K562 (cell line): ENCODE data around the gene TMEM176A. TPM values are rescaled to one million over a fixed set of nuclear protein-coding genes. Genes with fewer than 3 reads are reported as not detected.

Source experiments
- ATAC-seq: fragments of 200-7000 bp; cut with Tn5 transposase; 3 replicates; pipeline ENCODE4 v1.9.1; 2020; ENCODE audit warnings: moderate library complexity
- BruUV-seq: library from RNA; stranded (reverse); fragments of 400-500 nt; replicated peaks from 2 replicates; lab custom pipeline; 2021; lab: Mats Ljungman, UMichigan
- CTCF ChIA-PET: fragments of 300-600 bp; formaldehyde crosslinking; extraction: SDS; loops from one replicate; lab custom pipeline; 2021; ENCODE audit warnings: low intra/inter-chr PET ratio; lab: Yijun Ruan, JAX
- POLR2A ChIA-PET: fragments of 300-600, 350-650 bp; sonication (Branson Sonifier 250); formaldehyde crosslinking; extraction: SDS; loops from one replicate; lab custom pipeline; 2021; ENCODE audit warnings: antibody characterized with exemption, inconsistent platforms; lab: Yijun Ruan, JAX
- DNase-seq, 4 experiments: peaks; one replicate each; pipeline versions ENCODE4 v3.0.0 to v3.0.0-alpha.2; 2011 to 2018; ENCODE audit warnings: low spot score in 3 of 4, mixed read lengths in 3 of 4; ENCODE audit errors: extremely low read depth in 1 of 4
- FAIRE-seq: peaks from 2 replicates; lab custom pipeline; 2011; peaks lifted over from hg19 to GRCh38; lab: Jason Lieb, UNC
- H2AFZ ChIP-seq: 2 replicates; pipeline ENCODE4 v1.6.0; 2011; ENCODE audit warnings: low read depth, low read length, control low read depth, inconsistent platforms
- H3K27ac ChIP-seq: fragments of 200-600 bp; 3 replicates; pipeline ENCODE4 v1.8.0; 2011; ENCODE audit warnings: low read depth, mild to moderate bottlenecking, control low read depth, inconsistent platforms, low read length, moderate library complexity, mixed read lengths; ENCODE audit errors: extremely low read depth
- H3K27me3 ChIP-seq, 2 experiments: fragments of 300-600 bp in 1 of 2; 2 replicates in 1 of 2; 3 replicates in 1 of 2; pipeline versions ENCODE4 v1.6.0 to v1.8.0; 2011; ENCODE audit warnings: inconsistent platforms in 2 of 2, low read length in 2 of 2, mild to moderate bottlenecking in 1 of 2, mixed read lengths in 1 of 2, moderate library complexity in 1 of 2; ENCODE audit not compliant: control insufficient read depth in 2 of 2, insufficient read depth in 2 of 2
- H3K36me3 ChIP-seq: fragments of 300-600 bp; 3 replicates; pipeline ENCODE4 v1.8.0; 2011; ENCODE audit warnings: mild to moderate bottlenecking, low read length, inconsistent platforms; ENCODE audit not compliant: control insufficient read depth, insufficient read depth
- H3K4me1 ChIP-seq, 2 experiments: fragments of 200-600 bp in 1 of 2; replicated peaks in 1 of 2; 2 replicates in 1 of 2; 3 replicates in 1 of 2; pipeline versions ENCODE4 v1.5.1 to v1.8.0; 2011; ENCODE audit warnings: inconsistent platforms in 2 of 2, low read length in 2 of 2, mild to moderate bottlenecking in 1 of 2, mixed read lengths in 1 of 2, moderate library complexity in 1 of 2; ENCODE audit not compliant: control insufficient read depth in 2 of 2, insufficient read depth in 2 of 2
- H3K4me2 ChIP-seq: 2 replicates; pipeline ENCODE4 v1.6.1; 2011; ENCODE audit warnings: low read length, control low read depth, inconsistent platforms, mixed read lengths; ENCODE audit not compliant: insufficient read depth
- H3K4me3 ChIP-seq: fragments of 200-600 bp; sonication (generic), shearing (Covaris generic); 2 replicates; pipeline ENCODE4 v1.5.1; 2016; ENCODE audit warnings: control low read depth, inconsistent platforms
- H3K79me2 ChIP-seq: fragments of 200-600 bp; 3 replicates; pipeline ENCODE4 v1.8.0; 2011; ENCODE audit warnings: low read length, inconsistent platforms; ENCODE audit not compliant: control insufficient read depth, insufficient read depth
- H3K9ac ChIP-seq, 2 experiments: 2 replicates each; pipeline versions ENCODE4 v1.6.0 to v1.6.1; 2011; ENCODE audit warnings: low read depth in 2 of 2, low read length in 2 of 2, control low read depth in 1 of 2, inconsistent platforms in 1 of 2, mild to moderate bottlenecking in 1 of 2, mixed read lengths in 1 of 2; ENCODE audit not compliant: insufficient read depth in 1 of 2
- H3K9me1 ChIP-seq: one replicate; pipeline ENCODE4 v1.6.0; 2011; ENCODE audit warnings: inconsistent platforms, mild to moderate bottlenecking, low read length, moderate library complexity; ENCODE audit not compliant: control insufficient read depth, insufficient read depth
- H3K9me3 ChIP-seq: replicated peaks from 2 replicates; pipeline ENCODE4 v1.5.1; 2011; ENCODE audit warnings: low read depth, low read length, inconsistent platforms; ENCODE audit not compliant: control insufficient read depth, insufficient read depth
- H4K20me1 ChIP-seq: replicated peaks from 2 replicates; pipeline ENCODE4 v1.6.1; 2011; ENCODE audit warnings: low read length, inconsistent platforms, mixed read lengths; ENCODE audit not compliant: control insufficient read depth, insufficient read depth
- ETV1 ChIP-seq: fragments of 450-650 bp; conservative IDR thresholded peaks from 2 replicates; pipeline ENCODE4 v1.6.1; 2016; ENCODE audit warnings: missing genetic modification characterization, control low read depth, low read depth, missing compliant biosample characterization
- KAT7 ChIP-seq: sonication (generic); formaldehyde crosslinking; IDR thresholded peaks from 2 replicates; pipeline ENCODE4 v1.8.0; 2022; ENCODE audit warnings: missing genetic modification reagents, mild to moderate bottlenecking, borderline replicate concordance
- MTA1 ChIP-seq: fragments of 450-650 bp; IDR thresholded peaks from 2 replicates; pipeline ENCODE4 v1.6.1; 2017; ENCODE audit warnings: borderline replicate concordance
- NBN ChIP-seq: fragments of 450-650 bp; IDR thresholded peaks from 2 replicates; pipeline ENCODE4 v1.6.1; 2016; ENCODE audit warnings: low read depth, mild to moderate bottlenecking
- U2AF2 ChIP-seq: fragments of 200-400 bp; formaldehyde crosslinking; optimal IDR thresholded peaks from 2 replicates; pipeline ENCODE3; 2017; ENCODE audit warnings: low read depth, mild to moderate bottlenecking, low read length
- whole genome bisulfite sequencing: fragments of 100-300 bp; shearing (Covaris generic); methylation state at CpG from one replicate; pipeline ENCODE4 v1.1.6; 2016; ENCODE audit warnings: low coverage, mixed read lengths; ENCODE audit not compliant: insufficient coverage; ENCODE audit errors: missing lambda C conversion rate; 5-methylcytosine and 5-hydroxymethylcytosine counted together
- in situ Hi-C: fragments of 300-500 bp; cut with MboI; formaldehyde crosslinking; loops from 4 replicates; pipeline ENCODE4 v1.15.0; 2018; ENCODE audit warnings: inconsistent platforms, mixed read lengths
- intact Hi-C: fragments of 100-400 bp; cut with micrococcal nuclease; formaldehyde crosslinking; loops from 2 replicates; pipeline ENCODE4 v1.14.2; 2022
- polyA plus RNA-seq, 8 experiments: library from polyadenylated mRNA; depleted of rRNA in 4 of 8; stranded (reverse) in 5 of 8; unstranded in 3 of 8; fragments of >200 nt; fragmentation: Nextera tagmentation in 2 of 8; fragmentation: Illumina TruSeq in 1 of 8; extraction: Ambion mirVana in 2 of 8; extraction: Trizol in 1 of 8; gene quantifications; 2 replicates each; pipeline versions ENCODE4 v1.2.1 to v1.2.3, GENCODE V29; 2011 to 2014; ENCODE audit warnings: inconsistent platforms in 1 of 8, missing spikeins in 1 of 8
- total RNA-seq, 7 experiments: library from RNA; depleted of rRNA in 6 of 7; stranded (reverse); fragments of >200 nt in 6 of 7; fragmentation: Illumina TruSeq in 2 of 7; extraction: Trizol in 2 of 7; gene quantifications; 2 replicates each; pipeline versions ENCODE4 v1.2.1 to v1.2.3, GENCODE V29; 2011 to 2021; ENCODE audit warnings: low replicate concordance in 1 of 7
- TF ChIP-seq, protein P1 (sequence below): sonication (generic); formaldehyde crosslinking; IDR thresholded peaks from 2 replicates; pipeline ENCODE4 v1.8.1; 2023; ENCODE audit warnings: mild to moderate bottlenecking, missing genetic modification reagents, moderate library complexity

The TMEM176A gene
- total and polyA plus RNA-seq, 9 of the 15 experiments (the other 6 are each of a cell fraction or from before 2014, with no cell fraction given): 0.31 TPM; not detected in 8

DNA sequence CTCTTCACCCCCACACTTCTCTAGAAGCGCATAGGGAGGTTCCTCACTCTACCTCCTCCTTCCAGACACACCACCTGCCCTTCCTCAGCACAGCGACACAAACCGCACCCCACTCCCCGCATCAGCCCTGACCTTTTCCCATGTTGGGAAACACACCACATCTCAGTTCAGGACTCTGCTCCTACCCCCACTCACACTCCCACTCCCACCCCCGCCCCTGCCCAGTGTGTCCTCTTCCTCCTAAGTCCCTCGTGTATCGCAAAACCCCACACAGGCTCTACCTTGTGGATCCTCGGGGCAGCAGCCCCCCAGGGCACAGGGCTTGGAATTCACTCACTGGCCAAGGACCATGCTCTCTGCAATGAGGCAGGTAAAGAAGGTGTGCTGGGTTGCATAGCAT is 47.5 kb downstream of the TMEM176A start:
- Histone ChIP-seq H3K4me2 (no peak overlapping the region), H2AFZ (no peak overlapping the region), H3K4me1 (no peaks in the 10 kb centered on the region), H3K9ac (no peak overlapping the region), H3K27me3 (peaks cover 74 to 78% of the 10 kb centered on the region in 2 experiments), H3K9me1 (no peaks in the 10 kb centered on the region), H3K4me3 (no peak overlapping the region), H3K79me2 (no peaks in the 10 kb centered on the region), H4K20me1 (peaks cover 9% of the 10 kb centered on the region; the same call in 1 of the 2 replicates), H3K9me3 (no peaks in the 10 kb centered on the region), H3K27ac (no peak overlapping the region), H3K36me3 (no peaks in the 10 kb centered on the region)
- ChIA-PET POLR2A (no interaction called here), CTCF (no interaction called here)
- intact Hi-C loops: no loop called here
- BruUV-seq: no TSS peak
- 6% methylated on average over 8 of the region's 8 CpGs for WGBS
- no peak for DNase-seq
- ATAC-seq: no peak
- in situ Hi-C loops: no loop called here
- TF ChIP-seq MTA1 (no peak), KAT7 (no peak), ETV1 (no peak), NBN (no peak), U2AF2 (no peak)
- TF ChIP-seq, protein P1, sequence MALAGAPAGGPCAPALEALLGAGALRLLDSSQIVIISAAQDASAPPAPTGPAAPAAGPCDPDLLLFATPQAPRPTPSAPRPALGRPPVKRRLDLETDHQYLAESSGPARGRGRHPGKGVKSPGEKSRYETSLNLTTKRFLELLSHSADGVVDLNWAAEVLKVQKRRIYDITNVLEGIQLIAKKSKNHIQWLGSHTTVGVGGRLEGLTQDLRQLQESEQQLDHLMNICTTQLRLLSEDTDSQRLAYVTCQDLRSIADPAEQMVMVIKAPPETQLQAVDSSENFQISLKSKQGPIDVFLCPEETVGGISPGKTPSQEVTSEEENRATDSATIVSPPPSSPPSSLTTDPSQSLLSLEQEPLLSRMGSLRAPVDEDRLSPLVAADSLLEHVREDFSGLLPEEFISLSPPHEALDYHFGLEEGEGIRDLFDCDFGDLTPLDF: no peak
- FAIRE-seq: no peak
